Endothelial cell of umbilical vein (primary cell): ENCODE measurements around the gene FMC1. TPM values are rescaled to one million over a fixed set of nuclear protein-coding genes. Genes with fewer than 3 reads are reported as not detected.
"Not testable (repeated sequence)": the region's sequence is repeated elsewhere in the genome, so short reads cannot be mapped to it uniquely, and the experiment has no call there.

Experiments
- BruUV-seq: library from RNA; stranded (reverse); fragments of 400-500 nt; replicated peaks from 2 replicates; lab custom pipeline; 2021; lab: Mats Ljungman, UMichigan
- CTCF ChIA-PET: fragments of 300-600, 350-600 bp; sonication (Branson Sonifier 250); formaldehyde crosslinking; loops from one replicate; lab custom pipeline; 2021; ENCODE audit warnings: antibody characterized with exemption, inconsistent platforms; lab: Charles Lee
- POLR2A ChIA-PET: fragments of 300-600, 350-600 bp; sonication (Branson Sonifier 250); formaldehyde crosslinking; loops from one replicate; lab custom pipeline; 2021; ENCODE audit warnings: antibody characterized with exemption, inconsistent platforms; lab: Charles Lee
- DNase-seq: peaks from one replicate; pipeline ENCODE4 v3.0.0-alpha.2; 2011; ENCODE audit warnings: low read depth, low spot score
- FAIRE-seq: peaks from 2 replicates; lab custom pipeline; 2011; peaks lifted over from hg19 to GRCh38; lab: Jason Lieb, UNC
- H2AFZ ChIP-seq: 2 replicates; pipeline ENCODE4 v1.6.0; 2012; ENCODE audit warnings: low read depth, low read length, control low read depth, inconsistent platforms
- H3K27ac ChIP-seq: 2 replicates; pipeline ENCODE4 v1.5.1; 2011; ENCODE audit warnings: low read depth, mild to moderate bottlenecking, control low read depth, low read length, moderate library complexity; ENCODE audit not compliant: insufficient read depth
- H3K27me3 ChIP-seq, 2 experiments: 2 replicates each; pipeline versions ENCODE4 v1.6.0 to v1.6.1; 2011; ENCODE audit warnings: low read length in 2 of 2, mixed read lengths in 1 of 2; ENCODE audit not compliant: control insufficient read depth in 2 of 2, insufficient read depth in 2 of 2
- H3K36me3 ChIP-seq, 2 experiments: 2 replicates in 1 of 2; 3 replicates in 1 of 2; pipeline ENCODE4 v1.5.1; 2011; ENCODE audit warnings: low read length in 2 of 2, mild to moderate bottlenecking in 1 of 2, moderate library complexity in 1 of 2; ENCODE audit not compliant: control insufficient read depth in 2 of 2, insufficient read depth in 2 of 2; ENCODE audit errors: extremely low read depth in 1 of 2
- H3K4me1 ChIP-seq: 3 replicates; pipeline ENCODE4 v1.5.1; 2011; ENCODE audit warnings: mild to moderate bottlenecking, low read length; ENCODE audit not compliant: control insufficient read depth, insufficient read depth; ENCODE audit errors: extremely low read depth
- H3K4me2 ChIP-seq: 2 replicates; pipeline ENCODE4 v1.6.1; 2011; ENCODE audit warnings: low read length, control low read depth, mixed read lengths; ENCODE audit not compliant: insufficient read depth
- H3K4me3 ChIP-seq, 3 experiments: fragments of 200-600 bp in 1 of 3; sonication (generic), shearing (Covaris generic) in 1 of 3; replicated peaks in 1 of 3; 2 replicates each; pipeline ENCODE4 v1.5.1; 2011 to 2016; ENCODE audit warnings: control low read depth in 3 of 3, low read length in 3 of 3, mild to moderate bottlenecking in 2 of 3, inconsistent platforms in 1 of 3, low read depth in 1 of 3, moderate library complexity in 1 of 3; ENCODE audit not compliant: insufficient read depth in 1 of 3
- H3K79me2 ChIP-seq: 2 replicates; pipeline ENCODE4 v1.6.0; 2012; ENCODE audit warnings: low read length, inconsistent platforms; ENCODE audit not compliant: control insufficient read depth, insufficient read depth
- H3K9ac ChIP-seq: replicated peaks from 2 replicates; pipeline ENCODE3; 2011; ENCODE audit warnings: low read length, control low read depth; ENCODE audit not compliant: insufficient read depth; ENCODE audit errors: extremely low read depth
- H3K9me1 ChIP-seq: replicated peaks from 3 replicates; pipeline ENCODE4 v1.6.0; 2011; ENCODE audit warnings: mild to moderate bottlenecking, low read length; ENCODE audit not compliant: control insufficient read depth, insufficient read depth; ENCODE audit errors: extremely low read depth
- H3K9me3 ChIP-seq: replicated peaks from 2 replicates; pipeline ENCODE4 v1.5.1; 2012; ENCODE audit warnings: low read length, inconsistent platforms; ENCODE audit not compliant: control insufficient read depth, insufficient read depth
- H4K20me1 ChIP-seq: replicated peaks from 2 replicates; pipeline ENCODE3; 2011; ENCODE audit warnings: mild to moderate bottlenecking, low read length; ENCODE audit not compliant: control insufficient read depth, insufficient read depth; ENCODE audit errors: extremely low read depth
- CTCF ChIP-seq, 2 donors: IDR thresholded peaks; 1 replicate in 1 of 2; 2 replicates in 1 of 2; pipeline ENCODE4 v1.5.1; 2011; ENCODE audit warnings: low read length in 2 of 2, mild to moderate bottlenecking in 2 of 2, moderate library complexity in 2 of 2, control low read depth in 1 of 2, inconsistent platforms in 1 of 2, low read depth in 1 of 2; ENCODE audit not compliant: insufficient read depth in 1 of 2; ENCODE audit errors: extremely low read depth in 1 of 2
- MYC ChIP-seq: IDR thresholded peaks from one replicate; pipeline ENCODE4 v1.6.1; 2011; ENCODE audit warnings: mild to moderate bottlenecking, low read depth, low read length
- POLR2A ChIP-seq: IDR thresholded peaks from 2 replicates; pipeline ENCODE4 v1.6.1; 2012; ENCODE audit warnings: low read depth, mild to moderate bottlenecking, control low read depth, low read length
- dilution Hi-C: fragments of 300-500 bp; cut with MboI; formaldehyde crosslinking; loops from one replicate; pipeline ENCODE4 v1.15.0; 2019; ENCODE audit warnings: low sequenced_read_pairs; ENCODE audit not compliant: extremely low pct_ligation_motif_present
- intact Hi-C: fragments of 100-400 bp; cut with micrococcal nuclease; formaldehyde crosslinking; loops from one replicate; pipeline ENCODE4 v1.10.0; 2022
- polyA plus RNA-seq, 4 experiments: library from polyadenylated mRNA; depleted of rRNA in 3 of 4; stranded (reverse) in 3 of 4; unstranded in 1 of 4; fragments of >200 nt; gene quantifications; 2 replicates each; pipeline versions ENCODE4 v1.2.1 to v1.2.3, GENCODE V29; 2011 to 2012; ENCODE audit warnings: missing spikeins in 1 of 4
- total RNA-seq: library from RNA; stranded (reverse); gene quantifications from 2 replicates; pipeline ENCODE4 v1.2.3, GENCODE V29; 2021

The FMC1 gene
- total and polyA plus RNA-seq, 2 donors (not counting 3 experiments of a cell fraction or from before 2014, with no cell fraction given), result 10.7 to 23.5 TPM

DNA sequence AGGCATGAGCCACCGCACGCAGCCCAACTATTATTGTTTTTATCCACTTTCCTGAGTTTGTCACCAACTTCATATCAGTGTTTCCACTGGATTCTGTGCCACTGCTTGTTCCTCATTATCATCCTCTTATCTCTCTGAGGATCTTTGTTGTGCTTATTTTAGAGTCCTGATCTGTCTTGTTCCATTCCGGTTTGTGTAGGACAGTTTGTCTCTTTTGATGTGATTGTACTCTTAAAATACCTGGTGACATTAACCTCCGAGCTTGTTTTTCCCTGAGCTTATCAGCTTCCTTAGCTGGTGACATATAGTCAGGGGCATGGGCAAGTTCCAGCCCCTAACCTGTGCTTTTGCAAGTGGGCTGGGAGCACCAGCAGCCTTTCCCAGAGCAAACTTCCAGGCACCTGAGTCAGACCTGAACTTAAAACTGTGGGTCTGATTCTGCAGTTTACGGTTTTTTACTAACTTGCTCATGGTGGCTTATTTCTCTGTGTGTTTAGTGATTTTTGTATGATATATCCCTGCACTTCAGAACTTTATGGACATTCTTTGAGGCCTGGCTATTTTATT is 23.1 kb upstream of the FMC1 start:
- no peak overlapping the region for H3K27ac ChIP-seq
- no peaks in the 10 kb centered on the region for H3K9me1 ChIP-seq
- no peak overlapping the region for H3K9ac ChIP-seq
- H3K36me3 ChIP-seq, result no peaks in the 10 kb centered on the region
- no peaks in the 10 kb centered on the region for H3K9me3 ChIP-seq
- H3K4me1 ChIP-seq, result no peaks in the 10 kb centered on the region
- intact Hi-C loops, result no loop called here
- ChIA-PET CTCF (interaction anchor here (1.3 kb wide), 1 partner anchor 8 kb away, joined by 4 read pairs; no protein-coding TSS in a partner anchor), POLR2A (interaction anchor here (0.6 kb wide), 1 partner anchor 16 kb away, joined by 5 read pairs; no protein-coding TSS in a partner anchor)
- DNase-seq (no peak), FAIRE-seq (no peak)
- dilution Hi-C loops, result no loop called here
- no peaks in the 10 kb centered on the region for H3K79me2 ChIP-seq
- no peak for TF ChIP-seq POLR2A
- H4K20me1 ChIP-seq, result no peaks in the 10 kb centered on the region
- H3K4me2 ChIP-seq, result no peak overlapping the region
- no TSS peak for BruUV-seq
- no peaks in the 10 kb centered on the region for H3K27me3 ChIP-seq
- no peak overlapping the region for H2AFZ ChIP-seq
- H3K4me3 ChIP-seq, result no peak overlapping the region

- no peak overlapping the region for H3K9ac ChIP-seq
- dilution Hi-C loops, result no loop called here
- H3K4me1 ChIP-seq, result no peaks in the 10 kb centered on the region
- no peak overlapping the region for H3K27ac ChIP-seq
- no peaks in the 10 kb centered on the region for H3K79me2 ChIP-seq
- H3K9me1 ChIP-seq, result no peaks in the 10 kb centered on the region
- no TSS peak for BruUV-seq
- H3K4me2 ChIP-seq, result no peak overlapping the region
- FAIRE-seq, result no peak
- DNase-seq, result peak; percentile 17
- no peaks in the 10 kb centered on the region for H3K9me3 ChIP-seq
- H3K27me3 ChIP-seq, result no peaks in the 10 kb centered on the region
- CTCF ChIA-PET, result interaction anchor here (0.7 to 1.3 kb wide), 13 partner anchors 8 to 300 kb away, joined by 3 to 5 read pairs (median 3); no protein-coding TSS in a partner anchor
- intact Hi-C loops, result loop anchor here (5.0 kb wide), 1 partner anchor 304 kb away; no protein-coding TSS in a partner anchor
- peak overlapping the region; percentile 23 for H2AFZ ChIP-seq
- POLR2A ChIA-PET, result no interaction called here
- no peak overlapping the region for H3K4me3 ChIP-seq
- H4K20me1 ChIP-seq, result no peaks in the 10 kb centered on the region
- H3K36me3 ChIP-seq, result no peaks in the 10 kb centered on the region
- no peak for TF ChIP-seq POLR2A
- TF ChIP-seq MYC, result no peak
- peak; percentile 9 to 30 for TF ChIP-seq CTCF (IDR thresholded peaks at IDR 0.05; ENCODE audit: extremely low read depth in 1 of 2, insufficient read depth in 1 of 2, low read depth in 1 of 2, low read length in 2 of 2)
Observed at GRCh38 chr7:139321071-139321745, 19.9 kb upstream of the FMC1 start.

- H3K9me1 ChIP-seq, FAIRE-seq, DNase-seq, dilution Hi-C loops, BruUV-seq, H3K27me3 ChIP-seq, H3K9ac ChIP-seq, POLR2A ChIA-PET, H3K27ac ChIP-seq, H2AFZ ChIP-seq, H3K4me3 ChIP-seq, CTCF ChIA-PET, H3K9me3 ChIP-seq, H4K20me1 ChIP-seq, H3K4me2 ChIP-seq, H3K79me2 ChIP-seq, H3K4me1 ChIP-seq, H3K36me3 ChIP-seq: not testable (repeated sequence)
- intact Hi-C loops, result loop anchor here (5.0 kb wide), 1 partner anchor 307 kb away; no protein-coding TSS in a partner anchor
Observed at GRCh38 chr7:139324709-139325108, 16.4 kb upstream of the FMC1 start.
